ENCODE measurements around the gene FADS6. TPM values are rescaled to one million over a fixed set of nuclear protein-coding genes. Genes with fewer than 3 reads are reported as not detected.

FADS6 gene
- total RNA-seq, 2 experiments from 2014 or later = not detected

GRCh38 chr17:74900208-74900607, 6.8 kb upstream of the FADS6 start:
- POLR2A ChIA-PET = no interaction called here
- no peak overlapping the region for H3K27ac Mint-ChIP-seq

DNA sequence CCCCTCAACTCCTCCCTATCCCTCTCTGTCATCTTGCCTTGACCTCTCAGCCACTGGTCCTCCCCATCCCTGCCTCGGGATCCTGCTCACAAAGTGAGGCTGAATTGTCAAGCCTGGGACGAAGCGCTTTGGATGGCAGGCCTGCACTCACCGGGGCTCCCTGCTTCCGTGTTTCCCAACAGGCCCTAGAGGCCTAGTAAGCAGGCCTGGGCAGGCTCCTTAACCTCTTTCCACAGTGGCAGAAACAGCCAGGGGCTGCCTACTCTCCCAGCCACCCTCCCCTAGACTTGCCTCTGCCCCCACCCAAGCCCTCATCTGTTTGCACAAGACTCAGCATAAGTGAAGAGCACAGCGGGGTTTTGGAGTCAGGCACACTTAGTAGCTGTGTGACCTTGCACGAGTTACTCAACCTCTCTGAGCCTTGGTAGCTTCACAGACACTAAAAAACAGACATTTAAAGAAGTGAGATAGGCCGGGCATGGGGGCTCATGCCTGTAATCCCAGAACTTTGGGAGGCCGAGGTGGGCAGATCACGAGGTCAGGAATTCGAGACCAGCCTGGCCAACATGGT, 5.0 kb upstream of the FADS6 start:
- CTCF ChIA-PET = no interaction called here
- Mint-ChIP-seq H3K4me3 (no peak overlapping the region), H3K9me3 (no peaks in the 10 kb centered on the region), H3K4me1 (ENCODE audit: low read depth) (peaks cover 5% of the 10 kb centered on the region), H3K27ac (no peak overlapping the region), H3K36me3 (ENCODE audit: low read depth) (no peaks in the 10 kb centered on the region), H3K27me3 (peaks cover 44% of the 10 kb centered on the region)
- Histone ChIP-seq H3K27me3 (ENCODE audit: control insufficient read depth in 1 of 2, insufficient read depth in 2 of 2, low read length in 2 of 2) (peaks cover 20 to 23% of the 10 kb centered on the region in 2 experiments), H3K4me1 (ENCODE audit: insufficient read depth, low read length) (peaks cover 5% of the 10 kb centered on the region), H3K27ac (ENCODE audit: low read depth in 1 of 2, low read length in 2 of 2) (no peak overlapping the region), H3K4me3 (ENCODE audit: low read length) (no peak overlapping the region), H3K9me3 (ENCODE audit: control insufficient read depth in 1 of 2, insufficient read depth in 1 of 2, low read length in 2 of 2) (peaks cover 0 to 6% of the 10 kb centered on the region in 2 experiments), H3K36me3 (ENCODE audit: insufficient read depth, low read length) (no peaks in the 10 kb centered on the region)
- ATAC-seq (ENCODE audit: poor library complexity) = no peak
- POLR2A ChIA-PET = no interaction called here
- intact Hi-C loops (cut with DNase I, micrococcal nuclease) = no loop called here
- TF ChIP-seq, protein P1, sequence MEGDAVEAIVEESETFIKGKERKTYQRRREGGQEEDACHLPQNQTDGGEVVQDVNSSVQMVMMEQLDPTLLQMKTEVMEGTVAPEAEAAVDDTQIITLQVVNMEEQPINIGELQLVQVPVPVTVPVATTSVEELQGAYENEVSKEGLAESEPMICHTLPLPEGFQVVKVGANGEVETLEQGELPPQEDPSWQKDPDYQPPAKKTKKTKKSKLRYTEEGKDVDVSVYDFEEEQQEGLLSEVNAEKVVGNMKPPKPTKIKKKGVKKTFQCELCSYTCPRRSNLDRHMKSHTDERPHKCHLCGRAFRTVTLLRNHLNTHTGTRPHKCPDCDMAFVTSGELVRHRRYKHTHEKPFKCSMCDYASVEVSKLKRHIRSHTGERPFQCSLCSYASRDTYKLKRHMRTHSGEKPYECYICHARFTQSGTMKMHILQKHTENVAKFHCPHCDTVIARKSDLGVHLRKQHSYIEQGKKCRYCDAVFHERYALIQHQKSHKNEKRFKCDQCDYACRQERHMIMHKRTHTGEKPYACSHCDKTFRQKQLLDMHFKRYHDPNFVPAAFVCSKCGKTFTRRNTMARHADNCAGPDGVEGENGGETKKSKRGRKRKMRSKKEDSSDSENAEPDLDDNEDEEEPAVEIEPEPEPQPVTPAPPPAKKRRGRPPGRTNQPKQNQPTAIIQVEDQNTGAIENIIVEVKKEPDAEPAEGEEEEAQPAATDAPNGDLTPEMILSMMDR (IDR thresholded peaks at IDR 0.05) = no peak
- DNase-seq = no peak

More at GRCh38 chr17:74900208-74900607, 6.8 kb upstream of the FADS6 start:
- no peak for ATAC-seq (ENCODE audit: poor library complexity)
- Mint-ChIP-seq H3K36me3 (ENCODE audit: low read depth) (no peaks in the 10 kb centered on the region), H3K4me1 (ENCODE audit: low read depth) (no peaks in the 10 kb centered on the region), H3K4me3 (no peak overlapping the region), H3K9me3 (no peaks in the 10 kb centered on the region), H3K27me3 (peaks cover 29% of the 10 kb centered on the region)
- peaks cover 0 to 6% of the 10 kb centered on the region in 2 experiments for H3K9me3 ChIP-seq (ENCODE audit: control insufficient read depth in 1 of 2, insufficient read depth in 1 of 2, low read length in 2 of 2)
- H3K27ac ChIP-seq (ENCODE audit: low read depth in 1 of 2, low read length in 2 of 2) = no peak overlapping the region
- intact Hi-C loops (cut with DNase I, micrococcal nuclease) = no loop called here
- no peaks in the 10 kb centered on the region for H3K4me1 ChIP-seq (ENCODE audit: insufficient read depth, low read length)
- TF ChIP-seq, protein P1 (IDR thresholded peaks at IDR 0.05) = no peak
- no peak for DNase-seq
- H3K4me3 ChIP-seq (ENCODE audit: low read length) = no peak overlapping the region
- CTCF ChIA-PET = no interaction called here
- H3K27me3 ChIP-seq (ENCODE audit: control insufficient read depth in 1 of 2, insufficient read depth in 2 of 2, low read length in 2 of 2) = peaks cover 12 to 14% of the 10 kb centered on the region in 2 experiments
- H3K36me3 ChIP-seq (ENCODE audit: insufficient read depth, low read length) = no peaks in the 10 kb centered on the region

DNA sequence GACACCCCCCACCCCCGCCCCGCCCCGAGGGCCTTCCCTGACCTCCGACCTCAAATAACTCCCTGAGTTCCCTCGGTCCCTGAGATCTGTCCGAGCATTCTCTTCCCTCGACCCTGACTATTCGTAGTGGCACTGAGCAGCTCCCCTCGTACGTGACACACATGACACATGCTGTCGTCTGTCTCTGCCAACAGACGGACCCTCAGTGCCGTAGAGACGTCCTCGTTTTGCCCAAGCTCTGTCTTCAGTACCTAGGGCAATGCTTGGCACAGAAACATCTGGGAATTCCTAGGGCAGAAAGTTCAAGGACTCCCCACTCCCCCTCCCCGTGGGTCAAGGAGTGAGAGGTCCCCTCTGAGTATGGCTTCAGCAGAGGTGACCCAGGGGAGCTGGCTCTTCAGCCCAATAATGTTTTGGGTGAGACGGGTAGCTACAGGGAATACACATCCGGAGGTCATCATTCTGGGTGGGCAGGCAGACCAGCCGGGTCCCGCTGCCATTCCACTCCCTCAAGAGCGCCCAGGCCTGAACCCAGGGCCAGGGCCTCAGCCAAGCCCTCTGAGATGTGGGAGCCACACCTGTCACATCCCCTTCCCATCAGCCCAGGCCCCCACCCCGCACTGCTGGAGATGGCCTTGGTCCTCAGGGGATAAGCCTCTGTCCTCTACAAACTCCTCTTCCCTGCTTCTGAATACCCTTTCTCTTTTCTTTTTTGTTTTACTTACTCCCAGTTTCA, 671 bp upstream of the FADS6 start:
- ATAC-seq (ENCODE audit: poor library complexity) = no peak
- Histone ChIP-seq H3K27ac (ENCODE audit: low read depth in 1 of 2, low read length in 2 of 2) (no peak overlapping the region), H3K4me1 (ENCODE audit: insufficient read depth, low read length) (peaks cover 14% of the 10 kb centered on the region), H3K9me3 (ENCODE audit: control insufficient read depth in 1 of 2, insufficient read depth in 1 of 2, low read length in 2 of 2) (no peaks in the 10 kb centered on the region), H3K27me3 (ENCODE audit: control insufficient read depth in 1 of 2, insufficient read depth in 2 of 2, low read length in 2 of 2) (peaks cover 25 to 29% of the 10 kb centered on the region in 2 experiments), H3K4me3 (ENCODE audit: low read length) (no peak overlapping the region), H3K36me3 (ENCODE audit: insufficient read depth, low read length) (no peaks in the 10 kb centered on the region)
- Mint-ChIP-seq H3K36me3 (ENCODE audit: low read depth) (no peaks in the 10 kb centered on the region), H3K27ac (no peak overlapping the region), H3K27me3 (peaks cover 45% of the 10 kb centered on the region), H3K4me3 (peak overlapping the region; percentile 80), H3K9me3 (no peaks in the 10 kb centered on the region), H3K4me1 (ENCODE audit: low read depth) (peaks cover 5% of the 10 kb centered on the region)
- DNase-seq = no peak
- TF ChIP-seq, protein P1 (IDR thresholded peaks at IDR 0.05) = no peak
- ChIA-PET CTCF (no interaction called here), POLR2A (no interaction called here)
- intact Hi-C loops (cut with DNase I, micrococcal nuclease) = no loop called here
